DND-41 (cell line): ENCODE measurements around the gene AKNA.

Source experiments
- EZH2 ChIP-seq: IDR thresholded peaks from 3 replicates; pipeline ENCODE4 v1.6.1; 2012; ENCODE audit warnings: borderline replicate concordance, low read depth, mild to moderate bottlenecking, moderate library complexity, low read length, inconsistent platforms; ENCODE audit not compliant: severe bottlenecking
- TF ChIP-seq, protein P1 (sequence below): IDR thresholded peaks from 2 replicates; pipeline ENCODE4 v1.5.1; 2012; ENCODE audit warnings: borderline replicate concordance, low read length, moderate library complexity, mild to moderate bottlenecking; ENCODE audit not compliant: poor library complexity, severe bottlenecking; ENCODE audit errors: extremely low read depth

DNA sequence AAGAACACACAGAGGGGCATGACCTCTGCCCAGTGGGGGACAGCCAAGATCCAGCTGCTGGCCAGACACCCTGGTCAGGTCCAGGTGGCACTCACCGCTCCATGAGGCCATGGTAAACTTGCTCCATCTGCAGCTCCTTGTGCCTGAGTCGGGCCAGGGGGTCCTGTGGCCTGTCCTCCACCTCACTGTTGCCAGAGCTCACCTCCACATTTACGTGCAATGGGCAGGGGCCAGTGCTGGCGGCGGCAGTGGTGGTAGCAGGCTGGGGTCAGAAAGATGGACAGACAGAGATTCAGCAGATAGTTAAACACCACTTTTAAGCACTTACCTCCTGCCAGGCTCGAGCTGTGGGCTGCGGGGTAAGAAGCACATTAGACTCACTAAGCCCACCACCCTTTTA is 28.0 kb downstream of the AKNA start:
- TF ChIP-seq, protein P1, sequence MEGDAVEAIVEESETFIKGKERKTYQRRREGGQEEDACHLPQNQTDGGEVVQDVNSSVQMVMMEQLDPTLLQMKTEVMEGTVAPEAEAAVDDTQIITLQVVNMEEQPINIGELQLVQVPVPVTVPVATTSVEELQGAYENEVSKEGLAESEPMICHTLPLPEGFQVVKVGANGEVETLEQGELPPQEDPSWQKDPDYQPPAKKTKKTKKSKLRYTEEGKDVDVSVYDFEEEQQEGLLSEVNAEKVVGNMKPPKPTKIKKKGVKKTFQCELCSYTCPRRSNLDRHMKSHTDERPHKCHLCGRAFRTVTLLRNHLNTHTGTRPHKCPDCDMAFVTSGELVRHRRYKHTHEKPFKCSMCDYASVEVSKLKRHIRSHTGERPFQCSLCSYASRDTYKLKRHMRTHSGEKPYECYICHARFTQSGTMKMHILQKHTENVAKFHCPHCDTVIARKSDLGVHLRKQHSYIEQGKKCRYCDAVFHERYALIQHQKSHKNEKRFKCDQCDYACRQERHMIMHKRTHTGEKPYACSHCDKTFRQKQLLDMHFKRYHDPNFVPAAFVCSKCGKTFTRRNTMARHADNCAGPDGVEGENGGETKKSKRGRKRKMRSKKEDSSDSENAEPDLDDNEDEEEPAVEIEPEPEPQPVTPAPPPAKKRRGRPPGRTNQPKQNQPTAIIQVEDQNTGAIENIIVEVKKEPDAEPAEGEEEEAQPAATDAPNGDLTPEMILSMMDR: no peak
- no peak for TF ChIP-seq EZH2
